GM12878 (cell line): Measurements from ENCODE around the gene NLN. TPM values are rescaled to one million over a fixed set of nuclear protein-coding genes. Genes with fewer than 3 reads are reported as not detected.

Source experiments
- ATAC-seq: fragments of 200-7000 bp; cut with Tn5 transposase; 3 replicates; pipeline ENCODE4 v1.9.1; 2020; ENCODE audit warnings: mild to moderate bottlenecking, moderate library complexity
- BruUV-seq: library from RNA; stranded (reverse); fragments of 400-500 nt; replicated peaks from 2 replicates; lab custom pipeline; 2021; lab: Mats Ljungman, UMichigan
- CTCF ChIA-PET: fragments of 300-600 bp; sonication (Branson Sonifier 250); formaldehyde crosslinking; extraction: SDS; loops from one replicate; lab custom pipeline; 2021; ENCODE audit warnings: inconsistent platforms; lab: Yijun Ruan, JAX
- POLR2A ChIA-PET: fragments of 350-600 bp; formaldehyde crosslinking; extraction: SDS; loops from one replicate; lab custom pipeline; 2021; ENCODE audit warnings: inconsistent platforms; lab: Charles Lee
- RAD21 ChIA-PET: fragments of 300-600 bp; sonication (Branson Sonifier 250); formaldehyde crosslinking; loops from one replicate; lab custom pipeline; 2023; ENCODE audit warnings: antibody characterized with exemption; ENCODE audit not compliant: unreplicated experiment; lab: Charles Lee
- SMC1A ChIA-PET: fragments of 300-600 bp; sonication (Branson Sonifier 250); formaldehyde crosslinking; loops from one replicate; lab custom pipeline; 2023; ENCODE audit not compliant: unreplicated experiment, uncharacterized antibody; lab: Charles Lee
- DNase-seq: peaks from one replicate; pipeline ENCODE4 v3.0.0-alpha.2; 2011; ENCODE audit warnings: low read depth, low spot score
- FAIRE-seq: peaks from 3 replicates; lab custom pipeline; 2011; peaks lifted over from hg19 to GRCh38; lab: Jason Lieb, UNC
- H2AFZ ChIP-seq: 2 replicates; pipeline ENCODE4 v1.6.0; 2011; ENCODE audit warnings: low read depth, low read length, control low read depth; ENCODE audit not compliant: control insufficient read depth
- H3K27ac ChIP-seq: 2 replicates; pipeline ENCODE4 v1.5.1; 2011; ENCODE audit warnings: control low read depth; ENCODE audit not compliant: control insufficient read depth, insufficient read depth
- H3K27me3 ChIP-seq, 2 experiments: replicated peaks in 1 of 2; 2 replicates each; pipeline versions ENCODE4 v1.6.0 to v1.6.1; 2011; ENCODE audit warnings: low read length in 1 of 2; ENCODE audit not compliant: control insufficient read depth in 2 of 2, insufficient read depth in 2 of 2
- H3K36me3 ChIP-seq, 2 experiments: 2 replicates each; pipeline ENCODE4 v1.5.1; 2011; ENCODE audit warnings: low read length in 1 of 2; ENCODE audit not compliant: control insufficient read depth in 2 of 2, insufficient read depth in 2 of 2
- H3K4me1 ChIP-seq: 2 replicates; pipeline ENCODE4 v1.6.1; 2011; ENCODE audit warnings: mild to moderate bottlenecking, low read length, moderate library complexity, mixed read lengths; ENCODE audit not compliant: control insufficient read depth, insufficient read depth
- H3K4me2 ChIP-seq: 2 replicates; pipeline ENCODE4 v1.6.0; 2011; ENCODE audit warnings: control low read depth; ENCODE audit not compliant: control insufficient read depth, insufficient read depth
- H3K4me3 ChIP-seq: fragments of 200-600 bp; sonication (generic); 2 replicates; pipeline ENCODE4 v1.5.1; 2016
- H3K79me2 ChIP-seq: 2 replicates; pipeline ENCODE4 v1.6.0; 2011; ENCODE audit warnings: low read length; ENCODE audit not compliant: control insufficient read depth, insufficient read depth
- H3K9ac ChIP-seq: 2 replicates; pipeline ENCODE4 v1.8.0; 2011; ENCODE audit warnings: low read length, control low read depth, mixed read lengths; ENCODE audit not compliant: control insufficient read depth, insufficient read depth
- H3K9me3 ChIP-seq: replicated peaks from 3 replicates; pipeline ENCODE4 v1.5.1; 2011; ENCODE audit warnings: mild to moderate bottlenecking, low read length; ENCODE audit not compliant: control insufficient read depth, insufficient read depth
- H4K20me1 ChIP-seq: 2 replicates; pipeline ENCODE4 v1.6.0; 2011; ENCODE audit not compliant: control insufficient read depth, insufficient read depth
- BHLHE40 ChIP-seq, 2 experiments: fragments of 450-650 bp in 1 of 2; IDR thresholded peaks; 2 replicates each; pipeline ENCODE4 v1.6.1; 2011 to 2017; ENCODE audit warnings: low read depth in 2 of 2, borderline replicate concordance in 1 of 2, improper control_type of control experiment in 1 of 2, low read length in 1 of 2, mild to moderate bottlenecking in 1 of 2
- CREB1 ChIP-seq: IDR thresholded peaks from 2 replicates; pipeline ENCODE4 v1.6.1; 2012; ENCODE audit warnings: low read depth, mild to moderate bottlenecking, inconsistent platforms
- CREM ChIP-seq: IDR thresholded peaks from 2 replicates; pipeline ENCODE4 v1.6.1; 2014; ENCODE audit warnings: antibody characterized with exemption, low read depth
- GABPA ChIP-seq: IDR thresholded peaks from 2 replicates; pipeline ENCODE4 v1.6.1; 2014; ENCODE audit warnings: antibody characterized with exemption, low read depth, mild to moderate bottlenecking, inconsistent platforms
- HDGF ChIP-seq: fragments of 450-650 bp; IDR thresholded peaks from 2 replicates; pipeline ENCODE4 v1.6.1; 2016; ENCODE audit warnings: antibody characterized with exemption
- IKZF1 ChIP-seq: fragments of 450-650 bp; conservative IDR thresholded peaks from 2 replicates; pipeline ENCODE4 v1.6.1; 2017; ENCODE audit warnings: antibody characterized with exemption, mild to moderate bottlenecking
- KDM1A ChIP-seq: fragments of 200-600 bp; sonication (generic); IDR thresholded peaks from 2 replicates; pipeline ENCODE4 v1.6.1; 2016; ENCODE audit warnings: borderline replicate concordance
- KLF5 ChIP-seq: fragments of 450-650 bp; IDR thresholded peaks from 2 replicates; pipeline ENCODE4 v1.6.1; 2014; ENCODE audit warnings: mild to moderate bottlenecking; ENCODE audit not compliant: partially characterized antibody
- MTA2 ChIP-seq: fragments of 450-650 bp; IDR thresholded peaks from 2 replicates; pipeline ENCODE4 v1.6.1; 2016; ENCODE audit warnings: low read depth, mild to moderate bottlenecking, moderate library complexity
- NFIC ChIP-seq: IDR thresholded peaks from 2 replicates; pipeline ENCODE4 v1.6.1; 2012; ENCODE audit warnings: low read depth, mild to moderate bottlenecking, inconsistent platforms, low read length, moderate library complexity
- POLR2A ChIP-seq: IDR thresholded peaks from 2 replicates; pipeline ENCODE4 v1.6.1; 2011; ENCODE audit warnings: low read depth, mild to moderate bottlenecking, low read length
- RBBP5 ChIP-seq: fragments of 200-600 bp; sonication (generic); conservative IDR thresholded peaks from 2 replicates; pipeline ENCODE4 v1.6.1; 2016
- SMAD5 ChIP-seq: IDR thresholded peaks from 2 replicates; pipeline ENCODE4 v1.6.1; 2016; ENCODE audit warnings: antibody characterized with exemption, low read depth
- SMARCA5 ChIP-seq: fragments of 450-650 bp; IDR thresholded peaks from 2 replicates; pipeline ENCODE4 v1.6.1; 2017; ENCODE audit warnings: mild to moderate bottlenecking
- TCF7 ChIP-seq: IDR thresholded peaks from 2 replicates; pipeline ENCODE4 v1.6.1; 2014; ENCODE audit warnings: antibody characterized with exemption, borderline replicate concordance
- WGBS: methylation state at CpG from one replicate; pipeline ENCODE4 v1.1.6; 2016; ENCODE audit warnings: low lambda C conversion rate; ENCODE audit not compliant: insufficient replicate concordance, insufficient coverage; ENCODE audit errors: missing lambda C conversion rate; 5-methylcytosine and 5-hydroxymethylcytosine counted together
- in situ Hi-C: fragments of 300-500 bp; cut with MboI; formaldehyde crosslinking; loops from 9 replicates; pipeline ENCODE4 v1.14.3; 2018; ENCODE audit warnings: mixed read lengths
- intact Hi-C: fragments of 100-400 bp; cut with micrococcal nuclease; formaldehyde crosslinking; loops from one replicate; pipeline ENCODE4 v1.14.2; 2022; ENCODE audit not compliant: unreplicated experiment
- polyA plus RNA-seq, 11 experiments: library from polyadenylated mRNA; depleted of rRNA in 4 of 11; unstranded in 6 of 11; stranded (reverse) in 5 of 11; fragments of >200 nt; fragmentation: Nextera tagmentation in 4 of 11; fragmentation: Illumina TruSeq in 1 of 11; extraction: Ambion mirVana in 4 of 11; extraction: Trizol in 1 of 11; gene quantifications; 1 replicate in 1 of 11; 2 replicates in 10 of 11; pipeline versions ENCODE4 v1.2.1 to v1.2.3, GENCODE V29; 2011 to 2016; ENCODE audit warnings: inconsistent platforms in 2 of 11, missing spikeins in 2 of 11, low read depth in 1 of 11
- total RNA-seq, 4 experiments: library from RNA; depleted of rRNA in 3 of 4; stranded (reverse); fragments of >200 nt in 3 of 4; fragmentation: Illumina TruSeq in 1 of 4; extraction: Trizol in 1 of 4; gene quantifications; 2 replicates each; pipeline versions ENCODE4 v1.2.1 to v1.2.3, GENCODE V29; 2013 to 2021
- TF ChIP-seq, protein P1 (sequence below): IDR thresholded peaks from 2 replicates; pipeline ENCODE4 v1.6.1; 2012; ENCODE audit warnings: improper control_type of control experiment, low read depth, low read length; ENCODE audit not compliant: insufficient replicate concordance
- TF ChIP-seq, protein P2 (sequence below): fragments of 450-650 bp; formaldehyde crosslinking; IDR thresholded peaks from 2 replicates; pipeline ENCODE4 v1.5.0; 2022; ENCODE audit warnings: mild to moderate bottlenecking, missing genetic modification characterization

Gene NLN
- total and polyA plus RNA-seq, 10 of the 15 experiments (the other 5 are each of a cell fraction or from before 2014, with no cell fraction given): 6.8 to 56.9 (median 33.3) TPM

- SMC1A ChIA-PET: interaction anchor here (0.6 to 1.3 kb wide), 2 partner anchors 12 to 61 kb away, joined by 4 read pairs; no protein-coding TSS in a partner anchor
- Histone ChIP-seq H3K27me3 (no peaks in the 10 kb centered on the region), H3K9ac (no peak overlapping the region)
- TF ChIP-seq BHLHE40 (IDR thresholded peaks at IDR 0.05; ENCODE audit: borderline replicate concordance in 1 of 2, low read depth in 2 of 2, low read length in 1 of 2): no peak
- TF ChIP-seq CREM: no peak
- no peak for TF ChIP-seq RBBP5
- TF ChIP-seq SMARCA5: no peak
- TF ChIP-seq TCF7: no peak
- no peak for TF ChIP-seq POLR2A
- no peak for TF ChIP-seq HDGF
- TF ChIP-seq KDM1A: no peak
- no peak for TF ChIP-seq IKZF1
- no peak for TF ChIP-seq GABPA
- TF ChIP-seq NFIC: no peak
- TF ChIP-seq SMAD5: no peak
- TF ChIP-seq CREB1: no peak
- no peak for TF ChIP-seq KLF5
- no peak for TF ChIP-seq MTA2
- TF ChIP-seq, protein P1, sequence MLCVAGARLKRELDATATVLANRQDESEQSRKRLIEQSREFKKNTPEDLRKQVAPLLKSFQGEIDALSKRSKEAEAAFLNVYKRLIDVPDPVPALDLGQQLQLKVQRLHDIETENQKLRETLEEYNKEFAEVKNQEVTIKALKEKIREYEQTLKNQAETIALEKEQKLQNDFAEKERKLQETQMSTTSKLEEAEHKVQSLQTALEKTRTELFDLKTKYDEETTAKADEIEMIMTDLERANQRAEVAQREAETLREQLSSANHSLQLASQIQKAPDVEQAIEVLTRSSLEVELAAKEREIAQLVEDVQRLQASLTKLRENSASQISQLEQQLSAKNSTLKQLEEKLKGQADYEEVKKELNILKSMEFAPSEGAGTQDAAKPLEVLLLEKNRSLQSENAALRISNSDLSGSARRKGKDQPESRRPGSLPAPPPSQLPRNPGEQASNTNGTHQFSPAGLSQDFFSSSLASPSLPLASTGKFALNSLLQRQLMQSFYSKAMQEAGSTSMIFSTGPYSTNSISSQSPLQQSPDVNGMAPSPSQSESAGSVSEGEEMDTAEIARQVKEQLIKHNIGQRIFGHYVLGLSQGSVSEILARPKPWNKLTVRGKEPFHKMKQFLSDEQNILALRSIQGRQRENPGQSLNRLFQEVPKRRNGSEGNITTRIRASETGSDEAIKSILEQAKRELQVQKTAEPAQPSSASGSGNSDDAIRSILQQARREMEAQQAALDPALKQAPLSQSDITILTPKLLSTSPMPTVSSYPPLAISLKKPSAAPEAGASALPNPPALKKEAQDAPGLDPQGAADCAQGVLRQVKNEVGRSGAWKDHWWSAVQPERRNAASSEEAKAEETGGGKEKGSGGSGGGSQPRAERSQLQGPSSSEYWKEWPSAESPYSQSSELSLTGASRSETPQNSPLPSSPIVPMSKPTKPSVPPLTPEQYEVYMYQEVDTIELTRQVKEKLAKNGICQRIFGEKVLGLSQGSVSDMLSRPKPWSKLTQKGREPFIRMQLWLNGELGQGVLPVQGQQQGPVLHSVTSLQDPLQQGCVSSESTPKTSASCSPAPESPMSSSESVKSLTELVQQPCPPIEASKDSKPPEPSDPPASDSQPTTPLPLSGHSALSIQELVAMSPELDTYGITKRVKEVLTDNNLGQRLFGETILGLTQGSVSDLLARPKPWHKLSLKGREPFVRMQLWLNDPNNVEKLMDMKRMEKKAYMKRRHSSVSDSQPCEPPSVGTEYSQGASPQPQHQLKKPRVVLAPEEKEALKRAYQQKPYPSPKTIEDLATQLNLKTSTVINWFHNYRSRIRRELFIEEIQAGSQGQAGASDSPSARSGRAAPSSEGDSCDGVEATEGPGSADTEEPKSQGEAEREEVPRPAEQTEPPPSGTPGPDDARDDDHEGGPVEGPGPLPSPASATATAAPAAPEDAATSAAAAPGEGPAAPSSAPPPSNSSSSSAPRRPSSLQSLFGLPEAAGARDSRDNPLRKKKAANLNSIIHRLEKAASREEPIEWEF: no peak
- TF ChIP-seq, protein P2, sequence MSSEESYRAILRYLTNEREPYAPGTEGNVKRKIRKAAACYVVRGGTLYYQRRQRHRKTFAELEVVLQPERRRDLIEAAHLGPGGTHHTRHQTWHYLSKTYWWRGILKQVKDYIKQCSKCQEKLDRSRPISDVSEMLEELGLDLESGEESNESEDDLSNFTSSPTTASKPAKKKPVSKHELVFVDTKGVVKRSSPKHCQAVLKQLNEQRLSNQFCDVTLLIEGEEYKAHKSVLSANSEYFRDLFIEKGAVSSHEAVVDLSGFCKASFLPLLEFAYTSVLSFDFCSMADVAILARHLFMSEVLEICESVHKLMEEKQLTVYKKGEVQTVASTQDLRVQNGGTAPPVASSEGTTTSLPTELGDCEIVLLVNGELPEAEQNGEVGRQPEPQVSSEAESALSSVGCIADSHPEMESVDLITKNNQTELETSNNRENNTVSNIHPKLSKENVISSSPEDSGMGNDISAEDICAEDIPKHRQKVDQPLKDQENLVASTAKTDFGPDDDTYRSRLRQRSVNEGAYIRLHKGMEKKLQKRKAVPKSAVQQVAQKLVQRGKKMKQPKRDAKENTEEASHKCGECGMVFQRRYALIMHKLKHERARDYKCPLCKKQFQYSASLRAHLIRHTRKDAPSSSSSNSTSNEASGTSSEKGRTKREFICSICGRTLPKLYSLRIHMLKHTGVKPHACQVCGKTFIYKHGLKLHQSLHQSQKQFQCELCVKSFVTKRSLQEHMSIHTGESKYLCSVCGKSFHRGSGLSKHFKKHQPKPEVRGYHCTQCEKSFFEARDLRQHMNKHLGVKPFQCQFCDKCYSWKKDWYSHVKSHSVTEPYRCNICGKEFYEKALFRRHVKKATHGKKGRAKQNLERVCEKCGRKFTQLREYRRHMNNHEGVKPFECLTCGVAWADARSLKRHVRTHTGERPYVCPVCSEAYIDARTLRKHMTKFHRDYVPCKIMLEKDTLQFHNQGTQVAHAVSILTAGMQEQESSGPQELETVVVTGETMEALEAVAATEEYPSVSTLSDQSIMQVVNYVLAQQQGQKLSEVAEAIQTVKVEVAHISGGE (CRISPR knock-in tag): no peak
- TF ChIP-seq, all 136 proteins: peak for 0
- FAIRE-seq (no peak), ATAC-seq (no peak), DNase-seq (no peak)
- Histone ChIP-seq H3K4me2 (no peak overlapping the region), H3K4me3 (no peak overlapping the region), H3K9me3 (no peaks in the 10 kb centered on the region), H3K4me1 (no peaks in the 10 kb centered on the region), H3K79me2 (no peaks in the 10 kb centered on the region), H2AFZ (no peak overlapping the region), H3K27ac (no peak overlapping the region), H4K20me1 (no peaks in the 10 kb centered on the region), H3K36me3 (no peaks in the 10 kb centered on the region)
- in situ Hi-C loops: no loop called here
- intact Hi-C loops: no loop called here
- no TSS peak for BruUV-seq
- ChIA-PET POLR2A (no interaction called here), RAD21 (no interaction called here), CTCF (no interaction called here)
- WGBS: 76% methylated on average over 2 of the region's 2 CpGs
Measured at GRCh38 chr5:65863747-65864146, 141.7 kb downstream of the NLN start.
